Measurements from ENCODE around the gene MRPS23.

DNA sequence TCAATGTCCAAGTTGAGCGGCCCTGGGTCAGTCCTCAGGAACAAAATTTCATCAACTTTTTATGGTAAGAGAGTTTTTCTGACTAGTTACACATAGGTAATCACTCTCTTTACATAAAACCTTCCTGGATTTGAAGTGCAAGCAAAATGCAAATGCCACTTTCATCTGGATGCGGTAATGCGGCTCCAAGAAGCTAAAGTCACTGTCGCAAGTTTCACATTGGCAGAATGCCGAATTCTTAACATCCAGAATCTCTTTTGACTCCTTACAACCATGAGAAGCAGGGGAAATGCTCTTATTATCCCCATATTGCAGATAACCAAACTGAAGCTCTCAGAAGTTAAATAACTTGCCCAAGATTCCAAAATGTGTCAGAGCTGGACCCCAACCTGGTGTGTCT is 30.0 kb downstream of the MRPS23 start:
- no peak for TF ChIP-seq EZH2phosphoT487 (IDR thresholded peaks at IDR 0.05; ENCODE audit: insufficient read depth, low read depth)
- no peak for TF ChIP-seq EZH2 (IDR thresholded peaks at IDR 0.05; ENCODE audit: insufficient read depth, poor library complexity, severe bottlenecking)
